Gastroesophageal sphincter (tissue), 4 donors: ENCODE data around the gene FAM193B. TPM values are rescaled to one million over a fixed set of nuclear protein-coding genes. Genes with fewer than 3 reads are reported as not detected.

ENCODE experiments used
- ATAC-seq: fragments of 150-250 bp; one replicate; pipeline ENCODE4 v1.9.1; 2016; ENCODE audit warnings: mild to moderate bottlenecking, moderate library complexity
- H3K27ac ChIP-seq, 4 donors: fragments of 200-600 bp; sonication (generic) in 3 of 4; 1 replicate in 3 of 4; 2 replicates in 1 of 4; pipeline ENCODE4 v1.5.1; 2016 to 2019
- H3K27me3 ChIP-seq: fragments of 200-600 bp; sonication (generic); one replicate; pipeline ENCODE4 v1.5.1; 2019
- H3K36me3 ChIP-seq, 2 donors: fragments of 200-600 bp; sonication (generic); one replicate each; pipeline ENCODE4 v1.5.1; 2019; ENCODE audit warnings: control low read depth in 1 of 2
- H3K4me1 ChIP-seq, 3 donors: fragments of 200-600 bp; sonication (generic); 1 replicate in 2 of 3; 2 replicates in 1 of 3; pipeline ENCODE4 v1.5.1; 2016 to 2019; ENCODE audit warnings: control low read depth in 2 of 3
- H3K4me3 ChIP-seq, 2 donors: fragments of 200-600 bp; sonication (generic); one replicate each; pipeline ENCODE4 v1.5.1; 2019; ENCODE audit warnings: mild to moderate bottlenecking in 1 of 2, moderate library complexity in 1 of 2
- H3K9me3 ChIP-seq, 3 donors: fragments of 200-600 bp; sonication (generic); one replicate each; pipeline ENCODE4 v1.5.1; 2017 to 2019; ENCODE audit warnings: control low read depth in 2 of 3
- EP300 ChIP-seq: sonication (generic); formaldehyde crosslinking; IDR thresholded peaks from one replicate; pipeline ENCODE4 v1.6.1; 2017; ENCODE audit warnings: antibody characterized with exemption, mild to moderate bottlenecking
- POLR2A ChIP-seq, 2 donors: fragments of 450-650 bp; IDR thresholded peaks; one replicate each; pipeline ENCODE4 v1.6.1; 2017; ENCODE audit warnings: antibody characterized with exemption in 2 of 2, mild to moderate bottlenecking in 2 of 2, moderate library complexity in 1 of 2
- POLR2AphosphoS5 ChIP-seq: sonication (generic); formaldehyde crosslinking; IDR thresholded peaks from one replicate; pipeline ENCODE4 v1.6.1; 2017; ENCODE audit warnings: antibody characterized with exemption
- WGBS, 2 donors: methylation state at CpG; one replicate each; pipeline ENCODE4 v1.1.5; 2018; ENCODE audit warnings: low coverage in 1 of 2; 5-methylcytosine and 5-hydroxymethylcytosine counted together
- total RNA-seq, 4 donors: library from RNA; depleted of rRNA; stranded (reverse); fragments of >200 nt; gene quantifications; one replicate each; pipeline ENCODE4 v1.1.0, GENCODE V29; 2016
- TF ChIP-seq, protein P1 (sequence below), 4 experiments: fragments of 200-600 bp in 2 of 4; fragments of 450-650 bp in 2 of 4; sonication (generic) in 1 of 4; IDR thresholded peaks; one replicate each; pipeline ENCODE4 v1.5.1; 2017 to 2019; ENCODE audit warnings: antibody characterized with exemption in 4 of 4, mild to moderate bottlenecking in 2 of 4, moderate library complexity in 2 of 4

Gene FAM193B
- total RNA-seq, 4 donors from 2014 or later = 29.7 to 90.3 (median 44.5) TPM

GRCh38 chr5:177557041-177557647 lies 2.8 kb upstream of the FAM193B start:
- ATAC-seq = no peak
- TF ChIP-seq POLR2A (IDR thresholded peaks at IDR 0.05) (no peak), POLR2AphosphoS5 (no peak), EP300 (no peak)
- TF ChIP-seq, protein P1, sequence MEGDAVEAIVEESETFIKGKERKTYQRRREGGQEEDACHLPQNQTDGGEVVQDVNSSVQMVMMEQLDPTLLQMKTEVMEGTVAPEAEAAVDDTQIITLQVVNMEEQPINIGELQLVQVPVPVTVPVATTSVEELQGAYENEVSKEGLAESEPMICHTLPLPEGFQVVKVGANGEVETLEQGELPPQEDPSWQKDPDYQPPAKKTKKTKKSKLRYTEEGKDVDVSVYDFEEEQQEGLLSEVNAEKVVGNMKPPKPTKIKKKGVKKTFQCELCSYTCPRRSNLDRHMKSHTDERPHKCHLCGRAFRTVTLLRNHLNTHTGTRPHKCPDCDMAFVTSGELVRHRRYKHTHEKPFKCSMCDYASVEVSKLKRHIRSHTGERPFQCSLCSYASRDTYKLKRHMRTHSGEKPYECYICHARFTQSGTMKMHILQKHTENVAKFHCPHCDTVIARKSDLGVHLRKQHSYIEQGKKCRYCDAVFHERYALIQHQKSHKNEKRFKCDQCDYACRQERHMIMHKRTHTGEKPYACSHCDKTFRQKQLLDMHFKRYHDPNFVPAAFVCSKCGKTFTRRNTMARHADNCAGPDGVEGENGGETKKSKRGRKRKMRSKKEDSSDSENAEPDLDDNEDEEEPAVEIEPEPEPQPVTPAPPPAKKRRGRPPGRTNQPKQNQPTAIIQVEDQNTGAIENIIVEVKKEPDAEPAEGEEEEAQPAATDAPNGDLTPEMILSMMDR (IDR thresholded peaks at IDR 0.05) = no peak
- WGBS, 2 donors = 42 to 60% methylated on average over 2 of the region's 4 CpGs
- Histone ChIP-seq H3K27ac (no peak overlapping the region), H3K4me3 (no peak overlapping the region), H3K27me3 (no peaks in the 10 kb centered on the region), H3K36me3 (peaks cover 0 to 4% of the 10 kb centered on the region in 2 donors), H3K4me1 (peaks cover 0 to 29% (median 8%) of the 10 kb centered on the region in 3 donors), H3K9me3 (no peaks in the 10 kb centered on the region)

DNA sequence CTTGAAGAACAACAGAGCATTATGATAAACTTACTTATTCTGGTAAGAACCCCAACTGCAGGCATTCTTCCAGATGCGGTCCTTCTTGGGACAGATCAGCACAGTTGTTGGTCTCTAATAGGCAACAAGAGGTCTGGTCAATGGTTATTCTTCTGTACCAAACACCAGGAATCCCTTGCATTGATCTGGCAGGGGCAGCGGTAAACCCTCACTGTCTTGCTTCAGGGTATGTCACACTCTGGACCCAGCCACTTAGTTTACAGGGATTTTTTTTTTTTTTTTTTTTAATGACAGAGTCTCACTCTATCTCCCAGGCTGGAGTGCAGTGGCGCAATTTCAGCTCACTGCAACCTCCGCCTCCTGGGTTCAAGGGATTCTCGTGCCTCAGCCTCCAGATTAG lies 1.3 kb upstream of the FAM193B start:
- Histone ChIP-seq H3K4me3 (no peak overlapping the region), H3K4me1 (peaks cover 0 to 42% (median 8%) of the 10 kb centered on the region in 3 donors), H3K36me3 (peaks cover 0 to 15% of the 10 kb centered on the region in 2 donors), H3K27me3 (no peaks in the 10 kb centered on the region), H3K27ac (no peak overlapping the region), H3K9me3 (no peaks in the 10 kb centered on the region)
- TF ChIP-seq, protein P1 (IDR thresholded peaks at IDR 0.05) = no peak
- TF ChIP-seq POLR2A (IDR thresholded peaks at IDR 0.05) = no peak
- ATAC-seq = no peak
- 93 to 94% methylated on average over 5 of the region's 5 CpGs for WGBS, 2 donors

DNA sequence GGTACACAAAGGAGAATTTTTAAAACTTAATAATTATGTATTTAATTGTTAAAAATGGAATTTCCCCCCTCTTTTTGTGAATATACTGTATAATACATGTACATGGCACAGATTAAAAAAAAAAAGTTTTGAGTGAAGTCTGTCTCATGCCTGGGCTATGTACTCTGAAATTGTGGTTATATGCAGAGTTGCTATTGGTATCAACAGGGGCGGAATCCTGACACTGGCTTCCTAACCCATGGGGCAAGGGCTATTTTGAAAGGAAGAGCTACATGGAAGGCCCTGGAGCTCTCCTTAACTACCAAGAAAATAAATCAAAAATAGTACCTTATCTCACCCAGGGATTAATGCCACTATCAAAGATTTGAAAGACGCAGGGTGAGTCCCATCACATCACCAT lies 865 bp upstream of the FAM193B start:
- H3K4me3 ChIP-seq = no peak overlapping the region
- 42 to 58% methylated on average over 1 to 2 of the region's 2 CpGs for WGBS, 2 donors
- no peak for ATAC-seq

DNA sequence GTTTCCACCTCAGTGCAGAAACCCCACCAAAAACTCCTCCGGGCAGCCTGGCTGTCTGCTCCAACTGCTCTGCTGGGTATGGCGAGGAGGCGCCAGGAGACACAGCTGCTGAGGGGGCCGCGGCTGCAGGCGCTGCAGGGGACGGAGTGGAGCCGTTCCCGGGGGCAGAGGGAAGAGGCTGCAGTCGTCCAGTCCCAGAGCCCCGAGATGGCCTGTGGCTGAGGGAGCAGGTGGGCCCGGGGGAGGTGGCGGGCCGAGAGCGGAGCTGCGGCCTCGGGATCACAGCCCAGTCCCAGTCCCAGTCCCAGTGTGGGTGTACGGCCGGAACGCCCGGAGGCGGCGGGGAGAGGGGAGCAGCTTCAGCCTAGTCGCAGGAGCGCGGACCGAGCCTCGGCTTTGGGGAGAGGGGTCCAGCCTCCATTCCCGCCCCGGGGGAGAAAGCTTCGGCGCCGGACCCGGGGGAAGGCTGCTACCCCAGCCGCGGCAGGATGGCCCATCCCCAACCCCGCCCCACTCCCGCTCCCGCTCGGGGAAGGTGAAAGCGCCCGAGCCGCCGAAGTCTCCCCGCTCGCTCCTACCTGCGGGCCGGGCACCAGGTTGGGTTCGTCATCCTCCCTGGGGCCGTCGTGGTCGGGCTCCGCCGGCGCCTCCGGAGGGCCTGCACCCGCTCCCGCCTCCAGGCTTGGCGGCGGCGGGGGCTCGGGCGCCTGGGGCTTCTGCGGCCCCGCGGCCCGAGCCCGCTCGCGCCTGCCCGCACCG lies 513 bp downstream of the FAM193B start:
- WGBS, 2 donors = no CpG with 5 or more reads among the region's 72 CpGs
- H3K27ac ChIP-seq = peak overlapping the region; percentile 71 to 91 (median 88)

More for the DNA sequence above, 865 bp upstream of the FAM193B start:
- TF ChIP-seq POLR2A (IDR thresholded peaks at IDR 0.05) = no peak
- TF ChIP-seq, protein P1 (IDR thresholded peaks at IDR 0.05) = no peak
- no peak for TF ChIP-seq POLR2AphosphoS5
- TF ChIP-seq EP300 = no peak
- H3K27ac ChIP-seq = no peak overlapping the region
- no peaks in the 10 kb centered on the region for H3K9me3 ChIP-seq
- H3K4me1 ChIP-seq = peaks cover 0 to 47% (median 8%) of the 10 kb centered on the region in 3 donors
- H3K36me3 ChIP-seq = peaks cover 0 to 15% of the 10 kb centered on the region in 2 donors
- no peaks in the 10 kb centered on the region for H3K27me3 ChIP-seq

More for the DNA sequence above, 513 bp downstream of the FAM193B start:
- Histone ChIP-seq H3K4me1 (peaks cover 0 to 57% (median 8%) of the 10 kb centered on the region in 3 donors), H3K36me3 (peaks cover 0 to 15% of the 10 kb centered on the region in 2 donors), H3K4me3 (peak overlapping the region; percentile 90 to 96), H3K9me3 (no peaks in the 10 kb centered on the region), H3K27me3 (no peaks in the 10 kb centered on the region)
- ATAC-seq = peak; percentile 50
- TF ChIP-seq EP300 (no peak), POLR2AphosphoS5 (no peak), POLR2A (IDR thresholded peaks at IDR 0.05) (no peak)
- TF ChIP-seq, protein P1 (IDR thresholded peaks at IDR 0.05) = no peak
